Neuron (in vitro differentiated cells): ENCODE data around the gene KCNG1.

Experiments
- H2AFZ ChIP-seq: one replicate; pipeline ENCODE4 v1.6.1; 2013; ENCODE audit warnings: low read depth, mild to moderate bottlenecking, inconsistent platforms, low read length, moderate library complexity
- H3K27me3 ChIP-seq: one replicate; pipeline ENCODE4 v1.6.1; 2013; ENCODE audit warnings: low read length; ENCODE audit not compliant: insufficient read depth
- H3K36me3 ChIP-seq: one replicate; pipeline ENCODE4 v1.6.1; 2013; ENCODE audit warnings: low read length; ENCODE audit not compliant: insufficient read depth
- H3K4me1 ChIP-seq: one replicate; pipeline ENCODE4 v1.6.1; 2013; ENCODE audit warnings: low read length; ENCODE audit not compliant: insufficient read depth
- H3K4me3 ChIP-seq: 2 replicates; pipeline ENCODE4 v1.5.1; 2013; ENCODE audit warnings: mild to moderate bottlenecking, low read length, moderate library complexity
- H3K9me3 ChIP-seq: one replicate; pipeline ENCODE4 v1.6.1; 2013; ENCODE audit warnings: low read length

Gene KCNG1

GRCh38 chr20:51029963-51030920, 7.3 kb upstream of the KCNG1 start:
- no peaks in the 10 kb centered on the region for H3K4me1 ChIP-seq
- no peak overlapping the region for H2AFZ ChIP-seq
- no peak overlapping the region for H3K4me3 ChIP-seq
- no peaks in the 10 kb centered on the region for H3K36me3 ChIP-seq
- H3K9me3 ChIP-seq = no peaks in the 10 kb centered on the region
- H3K27me3 ChIP-seq = peaks cover 44% of the 10 kb centered on the region

- no peak overlapping the region for H3K4me3 ChIP-seq
- H2AFZ ChIP-seq = no peak overlapping the region
- H3K27me3 ChIP-seq = peaks cover 44% of the 10 kb centered on the region
- no peaks in the 10 kb centered on the region for H3K36me3 ChIP-seq
- H3K9me3 ChIP-seq = no peaks in the 10 kb centered on the region
- no peaks in the 10 kb centered on the region for H3K4me1 ChIP-seq
Measured at GRCh38 chr20:51029556-51029955, 6.6 kb upstream of the KCNG1 start.

- H3K27me3 ChIP-seq = peaks cover 52% of the 10 kb centered on the region
- H2AFZ ChIP-seq = no peak overlapping the region
- H3K4me3 ChIP-seq = no peak overlapping the region
- no peaks in the 10 kb centered on the region for H3K4me1 ChIP-seq
- H3K9me3 ChIP-seq = no peaks in the 10 kb centered on the region
- no peaks in the 10 kb centered on the region for H3K36me3 ChIP-seq
Measured at GRCh38 chr20:51028616-51029212, 5.8 kb upstream of the KCNG1 start.

DNA sequence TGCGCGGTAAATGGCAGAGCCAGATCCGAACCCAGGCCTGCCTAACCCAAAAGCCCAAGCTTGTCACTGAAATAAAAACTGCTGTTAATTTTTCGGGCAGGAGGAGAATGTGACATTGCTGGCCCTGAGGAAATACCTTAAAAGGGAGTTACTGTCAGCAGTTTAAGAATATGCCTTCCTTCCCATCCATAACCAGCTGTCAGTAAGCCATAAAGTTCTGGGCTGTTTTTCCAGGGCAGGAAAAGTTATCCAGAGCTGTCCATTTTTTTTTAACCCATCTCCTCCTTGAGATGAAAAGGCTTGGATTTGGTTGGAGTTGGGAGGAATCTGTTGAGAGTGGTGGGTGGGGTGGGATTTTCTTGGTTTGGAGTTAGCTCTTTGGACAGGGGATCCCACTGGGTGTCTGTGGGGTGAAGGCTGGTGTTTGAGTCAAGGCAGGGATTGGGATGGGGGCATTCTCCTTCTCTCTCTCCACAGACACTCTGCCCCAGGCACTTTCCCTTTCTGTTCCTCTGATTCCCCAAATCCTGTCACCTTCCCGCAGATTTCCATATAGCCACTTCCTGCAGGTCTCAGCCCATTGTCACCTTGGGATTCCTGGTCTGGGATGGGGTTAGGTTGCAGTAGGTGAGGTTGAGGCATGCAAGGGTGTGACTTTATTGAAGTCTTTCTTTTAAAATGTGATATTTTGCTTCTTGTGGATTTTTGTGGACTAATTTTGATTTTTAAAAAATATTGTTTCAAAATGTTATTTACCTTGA, 4.3 kb upstream of the KCNG1 start:
- Histone ChIP-seq H3K4me3 (no peak overlapping the region), H3K36me3 (no peaks in the 10 kb centered on the region), H3K27me3 (peaks cover 62% of the 10 kb centered on the region), H2AFZ (no peak overlapping the region), H3K9me3 (no peaks in the 10 kb centered on the region), H3K4me1 (peaks cover 2% of the 10 kb centered on the region)

DNA sequence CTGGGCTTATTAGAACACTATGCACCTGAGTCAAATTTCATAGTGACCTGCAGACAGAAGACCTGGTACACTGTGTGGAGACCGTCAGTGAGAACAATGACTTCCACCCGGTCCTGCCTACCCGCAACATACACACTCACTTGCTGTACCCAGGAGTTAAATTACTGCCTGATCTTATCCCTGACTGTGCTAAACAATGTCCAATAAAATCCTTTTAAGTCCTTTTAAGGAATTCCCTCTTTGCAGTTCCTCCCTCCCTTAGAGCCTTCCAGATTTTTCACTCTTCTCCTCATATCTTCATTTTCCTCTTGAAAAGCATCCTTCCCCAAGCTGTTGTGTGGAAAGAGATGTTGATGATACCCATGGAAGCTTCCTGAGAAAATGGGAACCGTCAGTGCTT, 3.4 kb upstream of the KCNG1 start:
- no peak overlapping the region for H2AFZ ChIP-seq
- H3K27me3 ChIP-seq = peaks cover 61% of the 10 kb centered on the region
- no peaks in the 10 kb centered on the region for H3K9me3 ChIP-seq
- H3K4me1 ChIP-seq = peaks cover 6% of the 10 kb centered on the region
- H3K4me3 ChIP-seq = no peak overlapping the region
- no peaks in the 10 kb centered on the region for H3K36me3 ChIP-seq

- peaks cover 6% of the 10 kb centered on the region for H3K4me1 ChIP-seq
- no peaks in the 10 kb centered on the region for H3K36me3 ChIP-seq
- H2AFZ ChIP-seq = no peak overlapping the region
- no peaks in the 10 kb centered on the region for H3K9me3 ChIP-seq
- H3K4me3 ChIP-seq = no peak overlapping the region
- H3K27me3 ChIP-seq = peaks cover 49% of the 10 kb centered on the region
Measured at GRCh38 chr20:51024761-51025160, 1.9 kb upstream of the KCNG1 start.

GRCh38 chr20:51023617-51024155, 779 bp upstream of the KCNG1 start:
- no peaks in the 10 kb centered on the region for H3K36me3 ChIP-seq
- H3K27me3 ChIP-seq = peaks cover 39% of the 10 kb centered on the region
- H3K4me1 ChIP-seq = peaks cover 6% of the 10 kb centered on the region
- peak overlapping the region; percentile 87 for H2AFZ ChIP-seq
- H3K4me3 ChIP-seq = peak overlapping the region; percentile 51
- H3K9me3 ChIP-seq = no peaks in the 10 kb centered on the region

- H3K27me3 ChIP-seq = peaks cover 32% of the 10 kb centered on the region
Measured at GRCh38 chr20:51022227-51022802, 592 bp downstream of the KCNG1 start.

GRCh38 chr20:51021067-51022025, 1.6 kb downstream of the KCNG1 start:
- Histone ChIP-seq H2AFZ (no peak overlapping the region), H3K36me3 (no peaks in the 10 kb centered on the region), H3K4me3 (peak overlapping the region; percentile 51), H3K4me1 (peaks cover 6% of the 10 kb centered on the region), H3K9me3 (no peaks in the 10 kb centered on the region), H3K27me3 (peaks cover 28% of the 10 kb centered on the region)

More at GRCh38 chr20:51022227-51022802, 592 bp downstream of the KCNG1 start:
- Histone ChIP-seq H2AFZ (peak overlapping the region; percentile 87), H3K4me1 (peaks cover 6% of the 10 kb centered on the region), H3K36me3 (no peaks in the 10 kb centered on the region), H3K9me3 (no peaks in the 10 kb centered on the region), H3K4me3 (peak overlapping the region; percentile 51)

- H3K9me3 ChIP-seq = no peaks in the 10 kb centered on the region
- no peaks in the 10 kb centered on the region for H3K36me3 ChIP-seq
- peaks cover 21% of the 10 kb centered on the region for H3K27me3 ChIP-seq
- no peak overlapping the region for H3K4me3 ChIP-seq
- no peak overlapping the region for H2AFZ ChIP-seq
- peaks cover 6% of the 10 kb centered on the region for H3K4me1 ChIP-seq
Measured at GRCh38 chr20:51020657-51021056, 2.2 kb downstream of the KCNG1 start.

DNA sequence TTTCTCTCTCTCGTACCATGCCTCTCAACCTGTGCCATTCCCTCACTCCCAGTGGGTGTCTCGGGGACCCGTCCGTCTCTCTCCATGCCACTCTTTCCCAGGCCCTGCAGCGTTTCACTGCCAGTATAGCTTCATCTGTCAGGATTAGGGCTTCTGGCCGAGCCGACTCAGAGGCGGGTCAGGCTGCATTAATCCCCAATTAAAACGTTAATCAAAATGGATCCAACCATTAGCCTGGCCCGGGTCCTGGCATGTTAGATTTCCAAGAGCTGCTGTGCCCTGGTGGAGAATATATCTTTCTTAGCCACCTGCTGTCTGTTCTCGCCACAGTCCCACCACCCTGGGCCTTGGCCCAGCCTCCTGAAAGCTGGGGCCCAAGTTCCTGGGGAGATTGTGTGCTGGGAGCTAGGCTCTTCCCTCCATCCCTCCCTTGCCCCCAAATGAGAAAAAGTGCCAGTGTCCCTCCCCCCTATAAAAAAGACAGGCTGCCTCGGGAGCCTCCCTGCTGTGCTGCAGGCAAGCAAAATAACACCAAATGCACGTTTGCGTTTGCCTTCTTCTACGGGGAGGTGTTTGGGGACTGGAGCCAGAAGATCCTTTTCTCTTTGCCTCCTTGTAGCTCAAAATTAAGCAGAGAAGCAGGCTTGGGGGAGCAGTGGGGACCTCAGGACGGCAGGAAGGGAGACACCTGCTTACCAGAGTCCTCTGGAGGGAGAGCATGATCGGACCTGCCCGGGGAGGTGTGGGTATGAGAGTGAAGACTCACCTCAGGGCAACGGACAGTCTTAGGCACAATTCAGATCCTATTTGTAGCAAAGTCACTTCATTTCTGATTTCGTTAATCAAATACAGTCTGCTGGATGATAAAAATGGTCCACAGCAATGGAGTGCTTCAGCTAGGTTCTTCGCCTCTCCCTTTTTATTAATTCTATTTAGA, 3.0 kb downstream of the KCNG1 start:
- Histone ChIP-seq H3K27me3 (peaks cover 20% of the 10 kb centered on the region), H3K9me3 (no peaks in the 10 kb centered on the region), H3K4me1 (peaks cover 8% of the 10 kb centered on the region), H3K36me3 (no peaks in the 10 kb centered on the region), H2AFZ (no peak overlapping the region), H3K4me3 (no peak overlapping the region)
